Cardiac fibroblast (primary cell): Measurements from ENCODE around the gene ING4.
A peak's percentile ranks its signal among the peaks of the same experiment; 100 is the strongest.

Experiments used
- DNase-seq, 2 donors: peaks; one replicate each; pipeline versions ENCODE4 v3.0.0 to v3.0.0-alpha.2; 2010; ENCODE audit warnings: low read depth in 2 of 2
- H3K4me3 ChIP-seq, 2 donors: replicated peaks in 1 of 2; 1 replicate in 1 of 2; 2 replicates in 1 of 2; pipeline ENCODE4 v1.5.1; 2011; ENCODE audit warnings: low read depth in 2 of 2, low read length in 2 of 2, mild to moderate bottlenecking in 2 of 2, moderate library complexity in 1 of 2
- CTCF ChIP-seq: IDR thresholded peaks from one replicate; pipeline ENCODE4 v1.5.1; 2011; ENCODE audit warnings: low read depth, mild to moderate bottlenecking, low read length, inconsistent platforms

ING4 gene

GRCh38 chr12:6603095-6603567 is 59.8 kb downstream of the ING4 start:
- TF ChIP-seq CTCF, result no peak
- peak; percentile 38 to 65 for DNase-seq
- peak overlapping the region in 1 of 2 donors; percentile 15 for H3K4me3 ChIP-seq

- TF ChIP-seq CTCF, result no peak
- no peak for DNase-seq
- H3K4me3 ChIP-seq, result no peak overlapping the region
Observed at GRCh38 chr12:6602526-6602925, 60.4 kb downstream of the ING4 start.
